G401.6 (cell line): ENCODE results near the gene CFAP210.
A peak's percentile ranks its signal among the peaks of the same experiment; 100 is the strongest.
"Not testable (repeated sequence)": the region's sequence is repeated elsewhere in the genome, so short reads cannot be mapped to it uniquely, and the experiment has no call there.

Experiments used
- FAIRE-seq: peaks from 2 replicates; lab custom pipeline; 2012; peaks lifted over from hg19 to GRCh38; lab: Jason Lieb, UNC

CFAP210 gene

GRCh38 chr2:169711751-169712509 lies 17.7 kb upstream of the CFAP210 start:
- FAIRE-seq, result no peak

GRCh38 chr2:169709981-169710380 lies 15.8 kb upstream of the CFAP210 start:
- no peak for FAIRE-seq

- FAIRE-seq, result no peak
Measured at GRCh38 chr2:169709331-169709730, 15.1 kb upstream of the CFAP210 start.

GRCh38 chr2:169707626-169708025 lies 13.4 kb upstream of the CFAP210 start:
- FAIRE-seq, result no peak

GRCh38 chr2:169705927-169706326 lies 11.7 kb upstream of the CFAP210 start:
- no peak for FAIRE-seq

GRCh38 chr2:169704160-169704708 lies 10.0 kb upstream of the CFAP210 start:
- no peak for FAIRE-seq

- peak; percentile 42 for FAIRE-seq
Measured at GRCh38 chr2:169702996-169703395, 8.8 kb upstream of the CFAP210 start.

GRCh38 chr2:169699173-169699572 lies 5.0 kb upstream of the CFAP210 start:
- not testable (repeated sequence) for FAIRE-seq

- FAIRE-seq, result peak; percentile 46
Measured at GRCh38 chr2:169696381-169696780, 2.2 kb upstream of the CFAP210 start.

- no peak for FAIRE-seq
Measured at GRCh38 chr2:169694894-169695260, 672 bp upstream of the CFAP210 start.

- no peak for FAIRE-seq
Measured at GRCh38 chr2:169693360-169693759, 845 bp downstream of the CFAP210 start.

- FAIRE-seq, result no peak
Measured at GRCh38 chr2:169692718-169693117, 1.5 kb downstream of the CFAP210 start.

- peak; percentile 11 for FAIRE-seq
Measured at GRCh38 chr2:169690958-169691357, 3.2 kb downstream of the CFAP210 start.

- FAIRE-seq, result not testable (repeated sequence)
Measured at GRCh38 chr2:169687943-169688342, 6.3 kb downstream of the CFAP210 start.

- not testable (repeated sequence) for FAIRE-seq
Measured at GRCh38 chr2:169686825-169687224, 7.4 kb downstream of the CFAP210 start.

- not testable (repeated sequence) for FAIRE-seq
Measured at GRCh38 chr2:169684712-169685111, 9.5 kb downstream of the CFAP210 start.

- no peak for FAIRE-seq
Measured at GRCh38 chr2:169684135-169684565, 10.1 kb downstream of the CFAP210 start.

- no peak for FAIRE-seq
Measured at GRCh38 chr2:169683425-169684134, 10.6 kb downstream of the CFAP210 start.

GRCh38 chr2:169683054-169683424 lies 11.2 kb downstream of the CFAP210 start:
- FAIRE-seq, result no peak

- FAIRE-seq, result no peak
Measured at GRCh38 chr2:169676850-169677249, 17.4 kb downstream of the CFAP210 start.

GRCh38 chr2:169676357-169676756 lies 17.8 kb downstream of the CFAP210 start:
- peak; percentile 23 for FAIRE-seq

- FAIRE-seq, result no peak
Measured at GRCh38 chr2:169673921-169674320, 20.3 kb downstream of the CFAP210 start.

GRCh38 chr2:169673106-169673505 lies 21.1 kb downstream of the CFAP210 start:
- FAIRE-seq, result no peak
